GM18909 (cell line): ENCODE data around the gene WASHC4.
A peak's percentile ranks its signal among the peaks of the same experiment; 100 is the strongest.
"Not testable (repeated sequence)": the region's sequence is repeated elsewhere in the genome, so short reads cannot be mapped to it uniquely, and the experiment has no call there.

ENCODE experiments used
- ATAC-seq: cut with Tn5 transposase; IDR thresholded peaks from one replicate; pipeline ENCODE4 v1.9.1; 2021; ENCODE audit warnings: mild to moderate bottlenecking; ENCODE audit not compliant: unreplicated experiment, poor library complexity

WASHC4 gene

GRCh38 chr12:105089817-105090216, 17.7 kb upstream of the WASHC4 start:
- ATAC-seq = no peak

- ATAC-seq = no peak
Observed at GRCh38 chr12:105090361-105090760, 17.2 kb upstream of the WASHC4 start.

- ATAC-seq = no peak
Observed at GRCh38 chr12:105091476-105092206, 15.9 kb upstream of the WASHC4 start.

- no peak for ATAC-seq
Observed at GRCh38 chr12:105092336-105092735, 15.2 kb upstream of the WASHC4 start.

- ATAC-seq = not testable (repeated sequence)
Observed at GRCh38 chr12:105095338-105095737, 12.2 kb upstream of the WASHC4 start.

- no peak for ATAC-seq
Observed at GRCh38 chr12:105099356-105099755, 8.2 kb upstream of the WASHC4 start.

- ATAC-seq = no peak
Observed at GRCh38 chr12:105100207-105100985, 7.1 kb upstream of the WASHC4 start.

- ATAC-seq = no peak
Observed at GRCh38 chr12:105100998-105101397, 6.5 kb upstream of the WASHC4 start.

- no peak for ATAC-seq
Observed at GRCh38 chr12:105102673-105103072, 4.9 kb upstream of the WASHC4 start.

- ATAC-seq = no peak
Observed at GRCh38 chr12:105104762-105105161, 2.8 kb upstream of the WASHC4 start.

GRCh38 chr12:105106621-105107020, 910 bp upstream of the WASHC4 start:
- ATAC-seq = no peak

GRCh38 chr12:105107171-105107493, 399 bp upstream of the WASHC4 start:
- peak; percentile 4 for ATAC-seq

- peak; percentile 46 for ATAC-seq
Observed at GRCh38 chr12:105109465-105110212, 2.1 kb downstream of the WASHC4 start.

- no peak for ATAC-seq
Observed at GRCh38 chr12:105110851-105111250, 3.3 kb downstream of the WASHC4 start.

GRCh38 chr12:105113094-105113493, 5.6 kb downstream of the WASHC4 start:
- ATAC-seq = no peak

GRCh38 chr12:105116969-105117368, 9.4 kb downstream of the WASHC4 start:
- ATAC-seq = no peak

- ATAC-seq = no peak
Observed at GRCh38 chr12:105120551-105120950, 13.0 kb downstream of the WASHC4 start.

GRCh38 chr12:105138248-105138647, 30.7 kb downstream of the WASHC4 start:
- ATAC-seq = no peak

GRCh38 chr12:105141320-105141922, 33.9 kb downstream of the WASHC4 start:
- ATAC-seq = no peak

GRCh38 chr12:105142259-105142658, 34.7 kb downstream of the WASHC4 start:
- no peak for ATAC-seq

- ATAC-seq = no peak
Observed at GRCh38 chr12:105156260-105156659, 48.7 kb downstream of the WASHC4 start.
